ENCODE measurements around the gene LUC7L2. TPM values are rescaled to one million over a fixed set of nuclear protein-coding genes. Genes with fewer than 3 reads are reported as not detected.

LUC7L2 gene
- total and polyA plus RNA-seq, 2 of the 8 experiments (the other 6 are each of a cell fraction or from before 2014, with no cell fraction given) = 22.9 to 67.8 TPM

- Histone ChIP-seq H2AFZ (ENCODE audit: low read length) (no peak overlapping the region), H3K18ac (ENCODE audit: extremely low read depth, low read length) (no peak overlapping the region), H3K9ac (replicated peaks in 1 of 4; ENCODE audit: extremely low read depth in 1 of 4, low read depth in 3 of 4, low read length in 3 of 4) (no peak overlapping the region), H3K79me2 (ENCODE audit: control insufficient read depth in 1 of 2, insufficient read depth in 2 of 2, low read length in 2 of 2) (peaks cover 0 to 74% of the 10 kb centered on the region in 2 experiments; a peak in 3 of 4 replicates), H2AK5ac (ENCODE audit: low read depth, low read length) (no peak overlapping the region), H3K4me1 (replicated peaks in 1 of 4; ENCODE audit: control insufficient read depth in 3 of 4, insufficient read depth in 4 of 4, low read length in 3 of 4) (peaks cover 0 to 9% (median 2%) of the 10 kb centered on the region in 4 experiments; a peak in 3 of 7 replicates), H2BK15ac (ENCODE audit: low read length) (no peak overlapping the region), H3K23ac (ENCODE audit: insufficient read length) (no peak overlapping the region), H3K14ac (ENCODE audit: insufficient read length) (no peak overlapping the region), H4K8ac (ENCODE audit: extremely low read depth, insufficient read depth, low read length) (no peak overlapping the region; the same call in 1 of the 2 replicates), H2BK12ac (ENCODE audit: low read depth, low read length) (no peak overlapping the region), H4K5ac (ENCODE audit: insufficient read length, low read depth, low read length) (no peak overlapping the region), H2BK20ac (ENCODE audit: low read length) (no peak overlapping the region), H3K23me2 (ENCODE audit: low read depth, low read length) (no peaks in the 10 kb centered on the region), H3K27ac (ENCODE audit: low read depth, low read length) (no peak overlapping the region), H3K4ac (replicated peaks; ENCODE audit: insufficient read length, low read depth, low read length) (no peak overlapping the region), H3K27me3 (replicated peaks in 1 of 4; ENCODE audit: control insufficient read depth in 3 of 4, extremely low read depth in 1 of 4, insufficient read depth in 3 of 4, low read length in 3 of 4) (no peaks in the 10 kb centered on the region), H2BK120ac (replicated peaks; ENCODE audit: low read depth, low read length) (no peak overlapping the region), H3K4me2 (ENCODE audit: insufficient read depth in 1 of 2, low read depth in 2 of 2, low read length in 2 of 2) (no peak overlapping the region), H3K56ac (replicated peaks; ENCODE audit: insufficient read length, low read depth, low read length) (no peak overlapping the region), H3K36me3 (ENCODE audit: control insufficient read depth in 2 of 4, insufficient read depth in 4 of 4, low read length in 3 of 4) (peaks cover 8 to 35% (median 16%) of the 10 kb centered on the region in 4 experiments; a peak in 7 of 8 replicates), H4K20me1 (replicated peaks in 1 of 2; ENCODE audit: control insufficient read depth in 1 of 2, insufficient read depth in 2 of 2, low read length in 2 of 2) (peaks cover 4 to 10% of the 10 kb centered on the region in 2 experiments), H3K9me3 (ENCODE audit: insufficient read depth in 2 of 2, low read depth in 1 of 2, low read length in 1 of 2) (no peaks in the 10 kb centered on the region), H4K91ac (replicated peaks; ENCODE audit: insufficient read length, low read length) (no peak overlapping the region), H3K79me1 (ENCODE audit: low read depth, low read length) (0 out of 2 replicates have a peak, but pooled peaks cover 2% of the 10 kb centered on the region), H3K4me3 (ENCODE audit: extremely low read depth in 1 of 4, insufficient read depth in 2 of 4, low read depth in 3 of 4, low read length in 4 of 4) (no peak overlapping the region), H2BK5ac (ENCODE audit: low read depth, low read length) (no peak overlapping the region)
- FAIRE-seq (no peak), DNase-seq (ENCODE audit: low read depth in 1 of 2, low spot score in 2 of 2) (no peak)
- ChIA-PET POLR2A (ENCODE audit: partially characterized antibody) (interaction anchor here (0.8 to 3.4 kb wide), 2 partner anchors 9 to 14 kb away, joined by 3 to 13 read pairs; partner anchors contain the start of gene LUC7L2), CTCF (ENCODE audit: partially characterized antibody) (interaction anchor here (1.0 kb wide), 1 partner anchor 39 kb away, joined by 3 read pairs; no protein-coding TSS in a partner anchor)
- WGBS, 2 experiments (ENCODE audit: extremely low coverage in 1 of 2, insufficient coverage in 1 of 2, insufficient read length in 1 of 2, insufficient replicate concordance in 2 of 2, low coverage in 1 of 2, low lambda C conversion rate in 2 of 2, missing lambda C conversion rate in 1 of 2) = 81% methylated on average over 6 of the region's 6 CpGs; no CpG with 5 or more reads in 1 of the 2 experiments
- TF ChIP-seq RFX5 (IDR thresholded peaks at IDR 0.05; ENCODE audit: borderline replicate concordance, low read depth, low read length) = no peak
- TF ChIP-seq EP300 (IDR thresholded peaks at IDR 0.05; ENCODE audit: borderline replicate concordance in 1 of 2, low read depth in 2 of 2, low read length in 2 of 2) = no peak
- no peak for TF ChIP-seq CBX5 (IDR thresholded peaks at IDR 0.05; ENCODE audit: low read depth, low read length)
- no peak for TF ChIP-seq EZH2 (IDR thresholded peaks at IDR 0.05; ENCODE audit: low read depth, low read length, severe bottlenecking)
These were observed 14.6 kb downstream of the LUC7L2 start for GRCh38 chr7:139374246-139374645.

All from H1 (cell line).